Loucy (cell line): ENCODE results near the gene RPE65.

Experiments used
- H2AFZ ChIP-seq: fragments of 200-600 bp; sonication (generic); 2 replicates; pipeline ENCODE4 v1.6.0; 2016; ENCODE audit warnings: antibody characterized with exemption, mild to moderate bottlenecking, low read length, moderate library complexity
- H3F3A ChIP-seq: fragments of 200-600 bp; 2 replicates; pipeline ENCODE4 v1.6.0; 2016; ENCODE audit warnings: antibody characterized with exemption, low read depth, mild to moderate bottlenecking
- H3K27me3 ChIP-seq: fragments of 200-600 bp; sonication (generic); 2 replicates; pipeline ENCODE4 v1.6.1; 2014; ENCODE audit warnings: low read length, mild to moderate bottlenecking; ENCODE audit not compliant: insufficient read depth, poor library complexity, severe bottlenecking
- H3K36me3 ChIP-seq: fragments of 200-600 bp; sonication (generic); 2 replicates; pipeline ENCODE4 v1.6.1; 2016; ENCODE audit warnings: low read length; ENCODE audit not compliant: insufficient read depth
- H3K4me1 ChIP-seq: fragments of 200-600 bp; sonication (generic); 2 replicates; pipeline ENCODE4 v1.5.1; 2014; ENCODE audit warnings: low read length, mild to moderate bottlenecking; ENCODE audit not compliant: insufficient read depth, poor library complexity, severe bottlenecking
- H3K4me2 ChIP-seq: fragments of 200-600 bp; sonication (generic); 2 replicates; pipeline ENCODE4 v1.6.0; 2014; ENCODE audit warnings: antibody characterized with exemption, low read length, low read depth, mild to moderate bottlenecking; ENCODE audit not compliant: poor library complexity, severe bottlenecking
- H3K4me3 ChIP-seq: fragments of 200-600 bp; sonication (generic); 2 replicates; pipeline ENCODE4 v1.5.1; 2014; ENCODE audit warnings: low read length, mild to moderate bottlenecking, mixed read lengths; ENCODE audit not compliant: poor library complexity, severe bottlenecking
- H3K79me2 ChIP-seq: fragments of 200-600 bp; sonication (generic); 2 replicates; pipeline ENCODE4 v1.6.1; 2014; ENCODE audit warnings: low read length; ENCODE audit not compliant: insufficient read depth
- H3K9ac ChIP-seq: fragments of 200-600 bp; sonication (generic); 2 replicates; pipeline ENCODE4 v1.6.0; 2014; ENCODE audit warnings: mild to moderate bottlenecking, low read depth, low read length, moderate library complexity; ENCODE audit not compliant: poor library complexity, severe bottlenecking
- H3K9me2 ChIP-seq: fragments of 200-600 bp; sonication (generic); replicated peaks from 2 replicates; pipeline ENCODE4 v1.6.1; 2016; ENCODE audit warnings: low read depth, low read length, mixed read lengths
- H3K9me3 ChIP-seq: fragments of 200-600 bp; sonication (generic); 2 replicates; pipeline ENCODE4 v1.6.1; 2014; ENCODE audit warnings: mild to moderate bottlenecking, antibody characterized with exemption, low read length, low read depth; ENCODE audit not compliant: insufficient read depth
- H4K20me1 ChIP-seq: fragments of 200-600 bp; sonication (generic); 2 replicates; pipeline ENCODE4 v1.6.0; 2014; ENCODE audit warnings: antibody characterized with exemption, low read length, mild to moderate bottlenecking; ENCODE audit not compliant: insufficient read depth, poor library complexity, severe bottlenecking
- CTCF ChIP-seq: fragments of 200-600 bp; sonication (generic); conservative IDR thresholded peaks from 2 replicates; pipeline ENCODE4 v1.5.1; 2014; ENCODE audit warnings: mild to moderate bottlenecking, antibody characterized with exemption, low read length
- EZH2phosphoT487 ChIP-seq: fragments of 200-600 bp; IDR thresholded peaks from 2 replicates; pipeline ENCODE4 v1.6.1; 2018; ENCODE audit warnings: antibody characterized with exemption, mild to moderate bottlenecking, moderate library complexity, borderline replicate concordance

The RPE65 gene

GRCh38 chr1:68490046-68490651 is 40.4 kb upstream of the RPE65 start:
- H3K4me3 ChIP-seq, result no peak overlapping the region
- H3K4me2 ChIP-seq, result peak overlapping the region; percentile 91
- H3K9ac ChIP-seq, result no peak overlapping the region
- H3F3A ChIP-seq, result no peaks in the 10 kb centered on the region
- no peaks in the 10 kb centered on the region for H3K27me3 ChIP-seq
- peaks cover 27% of the 10 kb centered on the region for H3K4me1 ChIP-seq
- no peak overlapping the region for H2AFZ ChIP-seq
- peaks cover 51% of the 10 kb centered on the region for H3K79me2 ChIP-seq
- no peaks in the 10 kb centered on the region for H3K9me2 ChIP-seq
- TF ChIP-seq CTCF, result no peak
- H3K36me3 ChIP-seq, result peaks cover 28% of the 10 kb centered on the region
- H3K9me3 ChIP-seq, result no peaks in the 10 kb centered on the region
- peaks cover 6% of the 10 kb centered on the region for H4K20me1 ChIP-seq

- Histone ChIP-seq H3K9me3 (no peaks in the 10 kb centered on the region), H3K4me2 (no peak overlapping the region), H2AFZ (no peak overlapping the region), H4K20me1 (no peaks in the 10 kb centered on the region), H3K36me3 (peaks cover 54% of the 10 kb centered on the region), H3K79me2 (peaks cover 6% of the 10 kb centered on the region), H3K4me3 (no peak overlapping the region), H3K9ac (no peak overlapping the region), H3K4me1 (peaks cover 6% of the 10 kb centered on the region), H3K9me2 (no peaks in the 10 kb centered on the region), H3F3A (no peaks in the 10 kb centered on the region), H3K27me3 (no peaks in the 10 kb centered on the region)
- TF ChIP-seq CTCF (no peak; the same call in 1 of the 2 replicates), EZH2phosphoT487 (no peak)
Measured at GRCh38 chr1:68485431-68486022, 35.8 kb upstream of the RPE65 start.

- Histone ChIP-seq H3K9me2 (no peaks in the 10 kb centered on the region), H2AFZ (no peak overlapping the region), H3K4me3 (no peak overlapping the region), H3K36me3 (peaks cover 54% of the 10 kb centered on the region), H3K9me3 (no peaks in the 10 kb centered on the region), H3K9ac (no peak overlapping the region), H3F3A (no peaks in the 10 kb centered on the region), H3K79me2 (no peaks in the 10 kb centered on the region), H3K4me1 (peaks cover 6% of the 10 kb centered on the region), H3K27me3 (no peaks in the 10 kb centered on the region), H3K4me2 (no peak overlapping the region), H4K20me1 (no peaks in the 10 kb centered on the region)
- TF ChIP-seq EZH2phosphoT487 (no peak), CTCF (no peak)
Measured at GRCh38 chr1:68484618-68485017, 34.9 kb upstream of the RPE65 start.
